ENCODE measurements around the gene IRAK1. TPM values are rescaled to one million over a fixed set of nuclear protein-coding genes. Genes with fewer than 3 reads are reported as not detected.
A peak's percentile ranks its signal among the peaks of the same experiment; 100 is the strongest.

The IRAK1 gene
- total and polyA plus RNA-seq, 2 of the 13 experiments (the other 11 are each of a cell fraction or from before 2014, with no cell fraction given), result 57.7 to 77.3 TPM

DNA sequence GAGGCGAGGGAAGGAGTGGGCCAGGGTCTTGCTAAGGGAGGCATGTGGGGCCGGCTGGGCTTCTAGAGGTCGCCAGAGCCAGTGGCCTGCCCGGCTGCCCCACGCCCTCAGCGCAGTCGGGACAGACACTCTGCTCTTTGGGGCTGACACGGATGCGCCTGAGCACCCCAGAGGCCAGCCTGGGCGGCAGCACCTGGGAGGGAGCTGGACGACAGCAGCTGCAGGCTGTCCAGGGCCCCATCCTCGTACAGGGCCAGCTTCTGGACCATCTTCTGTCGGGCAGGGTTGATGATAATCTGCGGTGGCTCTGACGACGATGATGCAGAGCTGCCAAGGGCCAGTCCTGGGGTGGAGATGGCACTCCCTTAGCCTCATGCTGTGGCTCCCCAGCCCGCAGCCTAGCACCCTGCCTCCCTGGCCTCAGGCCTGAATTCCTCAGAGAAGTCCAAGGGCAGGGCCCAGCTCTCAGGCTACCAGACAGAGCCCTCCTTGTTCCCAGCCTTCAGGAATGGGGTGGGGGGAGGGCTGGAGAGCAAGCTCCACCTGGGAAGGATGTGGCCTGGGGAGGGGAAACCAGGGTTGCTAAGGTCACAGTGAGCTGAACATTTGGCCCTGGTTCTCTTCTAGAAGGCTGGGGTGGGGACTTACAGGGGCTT is 7.2 kb downstream of the IRAK1 start:
- Histone ChIP-seq H4K20me1 (ENCODE audit: insufficient read depth, low read length) (no peaks in the 10 kb centered on the region), H3K27me3 (ENCODE audit: control insufficient read depth in 1 of 2, insufficient read depth in 2 of 2, low read length in 2 of 2) (no peaks in the 10 kb centered on the region), H3K36me3 (replicated peaks in 1 of 2; ENCODE audit: control insufficient read depth in 1 of 2, insufficient read depth in 2 of 2, low read length in 2 of 2) (peaks cover 0 to 4% of the 10 kb centered on the region in 2 experiments; a peak in 1 of 5 replicates), H3K4me1 (ENCODE audit: insufficient read depth, low read length) (peaks cover 43% of the 10 kb centered on the region), H3K9ac (ENCODE audit: insufficient read depth, low read depth, low read length) (peak overlapping the region; percentile 47), H3K27ac (ENCODE audit: extremely low read length, insufficient read depth, low read length) (peak overlapping the region; percentile 81), H3K9me3 (ENCODE audit: low read length) (no peaks in the 10 kb centered on the region), H2AFZ (ENCODE audit: low read length) (no peak overlapping the region), H3K79me2 (ENCODE audit: insufficient read depth, low read length) (no peaks in the 10 kb centered on the region), H3K4me2 (ENCODE audit: low read depth, low read length) (peak overlapping the region; percentile 51), H3K4me3 (replicated peaks in 1 of 3; ENCODE audit: insufficient read depth in 1 of 3, low read depth in 2 of 3, low read length in 3 of 3) (peak overlapping the region in 1 of 3 experiments; percentile 37; a peak in 2 of 6 replicates)
- intact Hi-C loops (cut with micrococcal nuclease; ENCODE audit: unreplicated experiment), result loop anchor here (2.0 to 5.0 kb wide), 2 partner anchors 40 kb away; partner anchors contain the start of gene TMEM187
- DNase-seq (ENCODE audit: low spot score), result peak; percentile 72
- FAIRE-seq, result peak; percentile 97
- ChIA-PET POLR2A (interaction anchor here (0.7 to 3.7 kb wide), 10 partner anchors 9 to 218 kb away, joined by 3 to 54 read pairs (median 4); partner anchors contain the start of genes HCFC1, IDH3G, SSR4 and TMEM187), CTCF (ENCODE audit: low intra/inter-chr PET ratio, low total read pairs) (no interaction called here)
- BruUV-seq (replicated peaks), result no TSS peak
- peak; percentile 71 for ATAC-seq
- in situ Hi-C loops (cut with HindIII; ENCODE audit: extremely low pct_ligation_motif_present, low pct_unique_long_range_greater_than_20kb), result loop anchor here (5.0 kb wide), 2 partner anchors 40 kb away; partner anchors contain the start of genes HCFC1 and TMEM187
- no CpG with 5 or more reads among the region's 17 CpGs for WGBS (ENCODE audit: low lambda C conversion rate)
- TF ChIP-seq ZMYM3 (CRISPR knock-in tag; IDR thresholded peaks at IDR 0.05) (no peak), MED8 (CRISPR knock-in tag; IDR thresholded peaks at IDR 0.05; ENCODE audit: insufficient replicate concordance) (no peak), ZNF33A (CRISPR knock-in tag; IDR thresholded peaks at IDR 0.05; ENCODE audit: borderline replicate concordance) (no peak), ZNF543 (CRISPR knock-in tag; IDR thresholded peaks at IDR 0.05) (no peak), NFE2 (CRISPR knock-in tag; IDR thresholded peaks at IDR 0.05) (no peak), TSC22D2 (CRISPR knock-in tag; IDR thresholded peaks at IDR 0.05; ENCODE audit: borderline replicate concordance) (no peak), ZMYM4 (CRISPR knock-in tag; IDR thresholded peaks at IDR 0.05) (no peak), CCDC6 (CRISPR knock-in tag; IDR thresholded peaks at IDR 0.05) (no peak), GPN1 (CRISPR knock-in tag; IDR thresholded peaks at IDR 0.05; ENCODE audit: borderline replicate concordance) (no peak)
- TF ChIP-seq, protein P1, sequence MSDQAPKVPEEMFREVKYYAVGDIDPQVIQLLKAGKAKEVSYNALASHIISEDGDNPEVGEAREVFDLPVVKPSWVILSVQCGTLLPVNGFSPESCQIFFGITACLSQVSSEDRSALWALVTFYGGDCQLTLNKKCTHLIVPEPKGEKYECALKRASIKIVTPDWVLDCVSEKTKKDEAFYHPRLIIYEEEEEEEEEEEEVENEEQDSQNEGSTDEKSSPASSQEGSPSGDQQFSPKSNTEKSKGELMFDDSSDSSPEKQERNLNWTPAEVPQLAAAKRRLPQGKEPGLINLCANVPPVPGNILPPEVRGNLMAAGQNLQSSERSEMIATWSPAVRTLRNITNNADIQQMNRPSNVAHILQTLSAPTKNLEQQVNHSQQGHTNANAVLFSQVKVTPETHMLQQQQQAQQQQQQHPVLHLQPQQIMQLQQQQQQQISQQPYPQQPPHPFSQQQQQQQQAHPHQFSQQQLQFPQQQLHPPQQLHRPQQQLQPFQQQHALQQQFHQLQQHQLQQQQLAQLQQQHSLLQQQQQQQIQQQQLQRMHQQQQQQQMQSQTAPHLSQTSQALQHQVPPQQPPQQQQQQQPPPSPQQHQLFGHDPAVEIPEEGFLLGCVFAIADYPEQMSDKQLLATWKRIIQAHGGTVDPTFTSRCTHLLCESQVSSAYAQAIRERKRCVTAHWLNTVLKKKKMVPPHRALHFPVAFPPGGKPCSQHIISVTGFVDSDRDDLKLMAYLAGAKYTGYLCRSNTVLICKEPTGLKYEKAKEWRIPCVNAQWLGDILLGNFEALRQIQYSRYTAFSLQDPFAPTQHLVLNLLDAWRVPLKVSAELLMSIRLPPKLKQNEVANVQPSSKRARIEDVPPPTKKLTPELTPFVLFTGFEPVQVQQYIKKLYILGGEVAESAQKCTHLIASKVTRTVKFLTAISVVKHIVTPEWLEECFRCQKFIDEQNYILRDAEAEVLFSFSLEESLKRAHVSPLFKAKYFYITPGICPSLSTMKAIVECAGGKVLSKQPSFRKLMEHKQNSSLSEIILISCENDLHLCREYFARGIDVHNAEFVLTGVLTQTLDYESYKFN (CRISPR knock-in tag; conservative IDR thresholded peaks at IDR 0.05), result peak; percentile 49
- TF ChIP-seq, protein P2, sequence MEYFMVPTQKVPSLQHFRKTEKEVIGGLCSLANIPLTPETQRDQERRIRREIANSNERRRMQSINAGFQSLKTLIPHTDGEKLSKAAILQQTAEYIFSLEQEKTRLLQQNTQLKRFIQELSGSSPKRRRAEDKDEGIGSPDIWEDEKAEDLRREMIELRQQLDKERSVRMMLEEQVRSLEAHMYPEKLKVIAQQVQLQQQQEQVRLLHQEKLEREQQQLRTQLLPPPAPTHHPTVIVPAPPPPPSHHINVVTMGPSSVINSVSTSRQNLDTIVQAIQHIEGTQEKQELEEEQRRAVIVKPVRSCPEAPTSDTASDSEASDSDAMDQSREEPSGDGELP (IDR thresholded peaks at IDR 0.05; ENCODE audit: borderline replicate concordance, low read depth), result peak; percentile 20; the same call in 1 of the 2 replicates
- TF ChIP-seq, protein P3, sequence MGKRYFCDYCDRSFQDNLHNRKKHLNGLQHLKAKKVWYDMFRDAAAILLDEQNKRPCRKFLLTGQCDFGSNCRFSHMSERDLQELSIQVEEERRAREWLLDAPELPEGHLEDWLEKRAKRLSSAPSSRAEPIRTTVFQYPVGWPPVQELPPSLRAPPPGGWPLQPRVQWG (CRISPR knock-in tag; IDR thresholded peaks at IDR 0.05; ENCODE audit: borderline replicate concordance, low read depth), result no peak
- TF ChIP-seq, protein P4, sequence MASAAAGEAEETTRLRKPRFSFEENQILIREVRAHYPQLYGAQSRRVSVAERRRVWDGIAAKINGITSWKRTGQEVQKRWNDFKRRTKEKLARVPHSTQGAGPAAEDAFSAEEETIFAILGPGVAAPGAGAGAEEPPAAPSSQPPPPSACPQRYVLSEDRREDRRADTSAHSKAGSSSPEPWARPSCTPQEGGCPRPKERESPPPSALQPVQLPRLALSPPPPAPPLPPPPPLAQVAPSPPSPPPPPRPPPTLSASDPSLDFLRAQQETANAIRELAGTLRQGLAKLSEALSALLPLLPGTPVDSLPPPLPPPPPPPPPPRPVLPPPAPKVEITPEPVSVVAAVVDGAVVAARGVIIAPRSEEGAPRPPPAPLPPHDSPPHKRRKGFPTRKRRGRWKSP (CRISPR knock-in tag; IDR thresholded peaks at IDR 0.05), result no peak

Data from HepG2 (cell line).